ENCODE data around the gene PGM1. TPM values are rescaled to one million over a fixed set of nuclear protein-coding genes. Genes with fewer than 3 reads are reported as not detected.
"Not testable (repeated sequence)": the region's sequence is repeated elsewhere in the genome, so short reads cannot be mapped to it uniquely, and the experiment has no call there.

The PGM1 gene
- total RNA-seq, 3 donors from 2014 or later = 59.0 to 130 (median 80.1) TPM

GRCh38 chr1:63569640-63570316, 23.4 kb upstream of the PGM1 start:
- Histone ChIP-seq H3K36me3 (no peaks in the 10 kb centered on the region), H3K27me3 (no peaks in the 10 kb centered on the region), H3K4me1 (no peaks in the 10 kb centered on the region), H3K9me3 (no peaks in the 10 kb centered on the region), H3K4me3 (no peak overlapping the region), H3K27ac (no peak overlapping the region)
- intact Hi-C loops (cut with DNase I; ENCODE audit: low total_unique reads) = no loop called here
- TF ChIP-seq CTCF (IDR thresholded peaks at IDR 0.05) (no peak), POLR2AphosphoS5 (IDR thresholded peaks at IDR 0.05) (no peak), POLR2A (IDR thresholded peaks at IDR 0.05) (no peak)
- DNase-seq (ENCODE audit: low spot score in 2 of 2) = no peak

GRCh38 chr1:63572686-63573085, 20.5 kb upstream of the PGM1 start:
- DNase-seq (ENCODE audit: low spot score in 2 of 2); H3K4me1 ChIP-seq; H3K27ac ChIP-seq; H3K9me3 ChIP-seq; intact Hi-C loops (cut with DNase I; ENCODE audit: low total_unique reads); H3K36me3 ChIP-seq; H3K27me3 ChIP-seq; H3K4me3 ChIP-seq: not testable (repeated sequence)

GRCh38 chr1:63574203-63574796, 18.9 kb upstream of the PGM1 start:
- H3K36me3 ChIP-seq; H3K9me3 ChIP-seq; H3K27ac ChIP-seq; H3K4me1 ChIP-seq; H3K4me3 ChIP-seq; DNase-seq (ENCODE audit: low spot score in 2 of 2); H3K27me3 ChIP-seq; intact Hi-C loops (cut with DNase I; ENCODE audit: low total_unique reads): not testable (repeated sequence)

GRCh38 chr1:63575340-63575826, 17.8 kb upstream of the PGM1 start:
- TF ChIP-seq CTCF (IDR thresholded peaks at IDR 0.05) (peak; percentile 63 to 80 (median 79)), POLR2AphosphoS5 (IDR thresholded peaks at IDR 0.05) (no peak)
- Histone ChIP-seq H3K27me3 (no peaks in the 10 kb centered on the region), H3K36me3 (no peaks in the 10 kb centered on the region), H3K9me3 (no peaks in the 10 kb centered on the region), H3K4me1 (no peaks in the 10 kb centered on the region), H3K27ac (no peak overlapping the region), H3K4me3 (no peak overlapping the region)
- no peak for DNase-seq (ENCODE audit: low spot score in 2 of 2)
- intact Hi-C loops (cut with DNase I; ENCODE audit: low total_unique reads) = no loop called here

GRCh38 chr1:63586326-63586725, 6.9 kb upstream of the PGM1 start:
- H3K4me1 ChIP-seq; intact Hi-C loops (cut with DNase I; ENCODE audit: low total_unique reads); H3K4me3 ChIP-seq; H3K36me3 ChIP-seq; H3K27ac ChIP-seq; H3K27me3 ChIP-seq; DNase-seq (ENCODE audit: low spot score in 2 of 2): not testable (repeated sequence)
- peaks cover 8 to 16% of the 10 kb centered on the region in 2 donors for H3K9me3 ChIP-seq

- Histone ChIP-seq H3K4me3 (no peak overlapping the region), H3K27ac (no peak overlapping the region), H3K27me3 (no peaks in the 10 kb centered on the region), H3K9me3 (no peaks in the 10 kb centered on the region), H3K4me1 (no peaks in the 10 kb centered on the region), H3K36me3 (no peaks in the 10 kb centered on the region)
- TF ChIP-seq CTCF (IDR thresholded peaks at IDR 0.05) (no peak), POLR2A (IDR thresholded peaks at IDR 0.05) (no peak), POLR2AphosphoS5 (IDR thresholded peaks at IDR 0.05) (no peak)
- DNase-seq (ENCODE audit: low spot score in 2 of 2) = no peak
- intact Hi-C loops (cut with DNase I; ENCODE audit: low total_unique reads) = no loop called here
Measured at GRCh38 chr1:63590166-63590560, 3.0 kb upstream of the PGM1 start.

Data from breast epithelium (tissue), 4 donors.